Mesothelial cell of epicardium (in vitro differentiated cells): ENCODE results near the gene MYL11. TPM values are rescaled to one million over a fixed set of nuclear protein-coding genes. Genes with fewer than 3 reads are reported as not detected.

Source experiments
- DNase-seq, 2 experiments: peaks; one replicate each; pipeline ENCODE4 v3.0.0; 2021; ENCODE audit warnings: low spot score in 2 of 2; ENCODE audit not compliant: unreplicated experiment in 2 of 2
- H3K27ac Mint-ChIP-seq: 2 replicates; pipeline ENCODE4 v1.8.0; 2021; ENCODE audit warnings: mixed read lengths
- H3K27me3 Mint-ChIP-seq: 2 replicates; pipeline ENCODE4 v1.8.0; 2021; ENCODE audit warnings: low read depth, mixed read lengths
- H3K36me3 Mint-ChIP-seq: 2 replicates; pipeline ENCODE4 v1.8.0; 2021; ENCODE audit warnings: mixed read lengths
- H3K4me1 Mint-ChIP-seq: 2 replicates; pipeline ENCODE4 v1.8.0; 2021; ENCODE audit warnings: mixed read lengths
- H3K4me3 Mint-ChIP-seq: 2 replicates; pipeline ENCODE4 v1.8.0; 2021; ENCODE audit warnings: mild to moderate bottlenecking, moderate library complexity, mixed read lengths
- H3K9me3 Mint-ChIP-seq: 2 replicates; pipeline ENCODE4 v1.8.0; 2021; ENCODE audit warnings: mixed read lengths
- CTCF ChIP-seq: fragments of 200-600 bp; sonication (generic); IDR thresholded peaks from one replicate; pipeline ENCODE4 v1.5.0; 2021; ENCODE audit warnings: antibody characterized with exemption; ENCODE audit not compliant: unreplicated experiment
- total RNA-seq: library from RNA; stranded (reverse); gene quantifications from 3 replicates; pipeline ENCODE4 v1.2.1, GENCODE V29; 2021

Gene MYL11
- total RNA-seq, 1 donor from 2014 or later: 4.4 TPM

DNA sequence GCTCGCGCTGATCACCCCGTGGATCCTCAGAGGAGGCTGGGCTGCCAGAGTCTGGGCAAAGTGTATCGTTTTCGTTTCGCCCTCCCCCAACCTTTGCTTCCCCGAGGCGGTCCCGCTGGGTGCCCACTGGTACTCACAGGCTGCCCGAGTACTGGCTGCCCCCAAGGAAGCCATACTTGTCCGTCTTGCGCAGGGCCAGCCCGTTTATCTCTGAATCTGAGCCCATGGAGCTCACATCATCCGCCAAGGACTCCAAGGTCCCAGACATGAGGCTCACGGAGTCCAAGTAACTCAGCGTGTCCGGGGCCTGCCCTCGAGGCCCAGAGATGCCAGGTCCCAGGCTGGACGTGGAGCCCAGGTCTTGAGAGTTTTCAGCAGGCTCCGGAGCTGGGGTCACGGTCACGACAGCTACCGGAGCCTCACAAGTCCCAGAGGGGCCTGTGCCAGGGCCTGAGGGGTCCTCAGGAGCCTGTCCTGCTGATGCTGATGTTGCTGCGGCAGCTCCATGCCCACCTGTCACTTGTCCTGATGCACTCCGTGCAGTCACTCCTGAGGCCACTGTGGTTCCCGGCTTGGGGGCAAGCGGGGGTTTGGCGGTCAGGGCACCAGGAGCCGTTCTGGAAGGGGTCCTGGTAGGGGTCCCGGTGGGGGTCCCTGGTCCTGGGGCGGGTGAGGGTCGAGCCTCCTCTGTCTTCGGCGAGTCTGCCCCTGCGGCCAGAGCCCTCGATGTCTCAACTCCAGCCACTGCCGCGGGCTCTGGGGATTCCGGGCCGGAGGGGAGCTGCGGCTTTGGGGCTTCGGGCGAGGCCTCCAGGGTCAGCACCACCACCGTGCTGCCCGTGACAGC lies 5.3 kb upstream of the MYL11 start:
- Mint-ChIP-seq H3K9me3 (no peaks in the 10 kb centered on the region), H3K4me1 (peaks cover 49% of the 10 kb centered on the region), H3K36me3 (peaks cover 9% of the 10 kb centered on the region), H3K4me3 (peak overlapping the region; percentile 88), H3K27me3 (peaks cover 3% of the 10 kb centered on the region), H3K27ac (peak overlapping the region; percentile 44)
- DNase-seq: no peak
- TF ChIP-seq CTCF: no peak

DNA sequence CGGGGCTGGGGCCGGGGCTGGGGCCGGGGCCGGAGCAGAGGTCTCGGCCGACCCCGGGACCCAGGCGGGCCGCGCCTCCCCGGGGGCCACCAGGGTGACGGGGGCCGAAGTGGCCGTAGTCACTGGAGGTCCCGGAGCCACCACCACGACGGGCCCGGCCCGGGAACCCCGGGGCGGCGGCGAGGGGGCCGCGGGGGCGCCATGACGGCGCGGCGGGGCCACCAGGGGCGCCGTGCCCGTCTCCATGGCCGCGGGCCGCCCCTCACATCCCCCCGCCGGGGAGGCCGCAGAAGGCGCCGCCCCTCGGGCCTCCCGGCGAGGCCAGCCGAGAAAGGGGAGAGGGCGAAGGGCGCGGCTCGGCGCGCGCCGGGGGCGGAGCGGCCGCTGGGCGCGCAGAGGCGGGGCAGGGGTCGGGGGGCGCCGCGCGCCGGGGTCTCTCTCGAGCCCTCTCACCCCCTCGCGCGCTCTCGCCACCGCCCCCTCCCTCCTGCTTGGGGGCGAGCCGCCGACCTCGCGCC lies 4.6 kb upstream of the MYL11 start:
- DNase-seq: no peak

GRCh38 chr16:30370456-30371247 lies 4.0 kb upstream of the MYL11 start, which contains the start of gene TBC1D10B:
TSS of gene TBC1D10B (minus strand) at chr16:30370494. CDS start at chr16:30370183, 311 bp downstream.
- Mint-ChIP-seq H3K9me3 (no peaks in the 10 kb centered on the region), H3K4me1 (peaks cover 53% of the 10 kb centered on the region), H3K4me3 (peak within 1 kb of the TSS; percentile 88), H3K36me3 (peaks cover 4% of the 10 kb centered on the region), H3K27ac (peak within 1 kb of the TSS; percentile 99), H3K27me3 (peaks cover 3% of the 10 kb centered on the region)
- peak; percentile 94 to 99 for DNase-seq
- no peak for TF ChIP-seq CTCF

More for the DNA sequence above, 4.6 kb upstream of the MYL11 start:
- H3K27me3 Mint-ChIP-seq: peaks cover 3% of the 10 kb centered on the region
- peaks cover 9% of the 10 kb centered on the region for H3K36me3 Mint-ChIP-seq
- TF ChIP-seq CTCF: no peak
- peak overlapping the region; percentile 69 for H3K4me3 Mint-ChIP-seq
- H3K27ac Mint-ChIP-seq: no peak overlapping the region
- H3K4me1 Mint-ChIP-seq: peaks cover 49% of the 10 kb centered on the region
- H3K9me3 Mint-ChIP-seq: no peaks in the 10 kb centered on the region

- Mint-ChIP-seq H3K27ac (peak overlapping the region; percentile 99), H3K4me1 (peaks cover 55% of the 10 kb centered on the region), H3K27me3 (peaks cover 3% of the 10 kb centered on the region), H3K4me3 (peak overlapping the region; percentile 69), H3K9me3 (no peaks in the 10 kb centered on the region), H3K36me3 (peaks cover 2% of the 10 kb centered on the region)
- DNase-seq: no peak
- no peak for TF ChIP-seq CTCF
Measured at GRCh38 chr16:30371248-30371816, 3.3 kb upstream of the MYL11 start.

DNA sequence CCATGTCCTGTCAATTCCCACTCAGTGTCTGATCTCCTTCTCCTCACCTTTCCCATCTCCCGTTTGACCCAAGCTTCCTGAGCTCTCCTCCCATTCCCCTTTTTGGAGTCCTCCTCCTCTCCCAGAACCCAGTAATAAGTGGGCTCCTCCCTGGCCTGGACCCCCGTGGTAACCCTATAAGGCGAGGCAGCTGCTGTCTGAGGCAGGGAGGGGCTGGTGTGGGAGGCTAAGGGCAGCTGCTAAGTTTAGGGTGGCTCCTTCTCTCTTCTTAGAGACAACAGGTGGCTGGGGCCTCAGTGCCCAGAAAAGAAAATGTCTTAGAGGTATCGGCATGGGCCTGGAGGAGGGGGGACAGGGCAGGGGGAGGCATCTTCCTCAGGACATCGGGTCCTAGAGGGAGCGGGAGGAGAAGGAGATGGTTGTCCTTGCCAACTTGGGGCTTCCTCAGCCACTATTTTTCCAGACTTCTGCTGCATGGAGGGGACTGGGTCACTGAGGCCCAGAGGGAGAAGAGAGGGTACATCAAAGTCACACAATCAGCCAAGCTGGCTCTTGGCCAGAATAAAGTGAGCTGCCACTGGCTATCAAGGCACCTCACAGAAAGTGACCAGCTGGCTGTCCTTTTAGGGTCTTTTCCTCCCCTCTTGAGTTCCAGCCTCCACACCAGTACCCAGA lies 2.4 kb upstream of the MYL11 start:
- Mint-ChIP-seq H3K4me3 (peak overlapping the region; percentile 69), H3K4me1 (peaks cover 49% of the 10 kb centered on the region), H3K27ac (peak overlapping the region; percentile 99), H3K27me3 (peaks cover 3% of the 10 kb centered on the region), H3K36me3 (no peaks in the 10 kb centered on the region), H3K9me3 (no peaks in the 10 kb centered on the region)
- no peak for DNase-seq
- no peak for TF ChIP-seq CTCF
